HepG2 (cell line): ENCODE measurements around the gene LYRM1. TPM values are rescaled to one million over a fixed set of nuclear protein-coding genes. Genes with fewer than 3 reads are reported as not detected.

Source experiments
- ATAC-seq: fragments of 200-7000 bp; cut with Tn5 transposase; 3 replicates; pipeline ENCODE4 v1.9.1; 2020; ENCODE audit warnings: mild to moderate bottlenecking, moderate library complexity
- BruUV-seq: library from RNA; stranded (reverse); fragments of 400-500 nt; replicated peaks from 2 replicates; lab custom pipeline; 2021; lab: Mats Ljungman, UMichigan
- CTCF ChIA-PET: fragments of 300-600 bp; formaldehyde crosslinking; extraction: SDS; loops from one replicate; lab custom pipeline; 2021; ENCODE audit warnings: low total read pairs, inconsistent platforms, low intra/inter-chr PET ratio; lab: Yijun Ruan, JAX
- POLR2A ChIA-PET: fragments of 350-600 bp; sonication (Branson Sonifier 250); formaldehyde crosslinking; loops from one replicate; lab custom pipeline; 2020; ENCODE audit warnings: antibody characterized with exemption, inconsistent platforms; lab: Yijun Ruan, JAX
- DNase-seq: peaks from one replicate; pipeline ENCODE4 v3.0.0-alpha.2; 2015; ENCODE audit warnings: low spot score
- FAIRE-seq: peaks from 3 replicates; lab custom pipeline; 2011; peaks lifted over from hg19 to GRCh38; lab: Jason Lieb, UNC
- H2AFZ ChIP-seq: one replicate; pipeline ENCODE4 v1.6.1; 2011; ENCODE audit warnings: low read length, inconsistent platforms
- H3K27ac ChIP-seq: fragments of 300-600 bp; 3 replicates; pipeline ENCODE4 v1.8.0; 2011; ENCODE audit warnings: mixed run types, mild to moderate bottlenecking, mixed read lengths, low read length, inconsistent platforms; ENCODE audit not compliant: insufficient read depth; ENCODE audit errors: extremely low read length
- H3K27me3 ChIP-seq, 2 experiments: fragments of 200-600 bp in 1 of 2; 2 replicates in 1 of 2; 3 replicates in 1 of 2; pipeline versions ENCODE4 v1.6.0 to v1.8.0; 2011; ENCODE audit warnings: low read length in 2 of 2, mild to moderate bottlenecking in 2 of 2, moderate library complexity in 2 of 2, inconsistent platforms in 1 of 2; ENCODE audit not compliant: insufficient read depth in 2 of 2, control insufficient read depth in 1 of 2
- H3K36me3 ChIP-seq, 2 experiments: fragments of 200-600 bp in 1 of 2; replicated peaks in 1 of 2; 2 replicates in 1 of 2; 3 replicates in 1 of 2; pipeline versions ENCODE4 v1.5.1 to v1.8.0; 2011; ENCODE audit warnings: low read length in 2 of 2, inconsistent platforms in 1 of 2; ENCODE audit not compliant: insufficient read depth in 2 of 2, control insufficient read depth in 1 of 2
- H3K4me1 ChIP-seq: 2 replicates; pipeline ENCODE4 v1.5.1; 2012; ENCODE audit warnings: low read length, inconsistent platforms; ENCODE audit not compliant: insufficient read depth
- H3K4me2 ChIP-seq: 2 replicates; pipeline ENCODE4 v1.6.0; 2011; ENCODE audit warnings: low read depth, low read length, inconsistent platforms
- H3K4me3 ChIP-seq, 3 experiments: fragments of 200-600 bp in 1 of 3; sonication (generic), shearing (Covaris generic) in 1 of 3; replicated peaks in 1 of 3; 2 replicates each; pipeline ENCODE4 v1.5.1; 2011 to 2016; ENCODE audit warnings: low read length in 3 of 3, inconsistent platforms in 2 of 3, low read depth in 2 of 3, mild to moderate bottlenecking in 2 of 3, control low read depth in 1 of 3, mixed read lengths in 1 of 3; ENCODE audit not compliant: insufficient read depth in 1 of 3
- H3K79me2 ChIP-seq: one replicate; pipeline ENCODE4 v1.6.1; 2011; ENCODE audit warnings: low read length, inconsistent platforms; ENCODE audit not compliant: insufficient read depth
- H3K9ac ChIP-seq: 2 replicates; pipeline ENCODE4 v1.6.0; 2011; ENCODE audit warnings: mild to moderate bottlenecking, low read depth, low read length, inconsistent platforms; ENCODE audit not compliant: insufficient read depth
- H3K9me3 ChIP-seq: 2 replicates; pipeline ENCODE4 v1.5.1; 2012; ENCODE audit warnings: mild to moderate bottlenecking, low read length
- H4K20me1 ChIP-seq: 2 replicates; pipeline ENCODE4 v1.6.0; 2011; ENCODE audit warnings: inconsistent platforms, mild to moderate bottlenecking, low read length, moderate library complexity; ENCODE audit not compliant: insufficient read depth
- ARNTL ChIP-seq: sonication (generic); formaldehyde crosslinking; IDR thresholded peaks from 2 replicates; pipeline ENCODE4 v1.4.0; 2020; ENCODE audit warnings: mild to moderate bottlenecking, missing genetic modification reagents
- NPAS2 ChIP-seq: sonication (generic); formaldehyde crosslinking; IDR thresholded peaks from 2 replicates; pipeline ENCODE4 v1.8.0; 2022; ENCODE audit warnings: mild to moderate bottlenecking, missing genetic modification reagents, borderline replicate concordance
- PCBP1 ChIP-seq: fragments of 200-400 bp; formaldehyde crosslinking; IDR thresholded peaks from 2 replicates; pipeline ENCODE4 v1.6.1; 2017; ENCODE audit warnings: mild to moderate bottlenecking, low read depth, low read length, borderline replicate concordance
- TCF7L2 ChIP-seq: IDR thresholded peaks from 2 replicates; pipeline ENCODE4 v1.6.1; 2011; ENCODE audit warnings: mild to moderate bottlenecking, low read depth, low read length, moderate library complexity
- UBTF ChIP-seq: sonication (generic); formaldehyde crosslinking; IDR thresholded peaks from 2 replicates; pipeline ENCODE4 v1.4.0; 2020; ENCODE audit warnings: mild to moderate bottlenecking, missing genetic modification reagents
- ZNF20 ChIP-seq: sonication (generic); formaldehyde crosslinking; IDR thresholded peaks from 2 replicates; pipeline ENCODE4 v1.4.0; 2020; ENCODE audit warnings: mild to moderate bottlenecking, moderate library complexity, missing genetic modification reagents
- ZNF276 ChIP-seq: sonication (generic); formaldehyde crosslinking; IDR thresholded peaks from 2 replicates; pipeline ENCODE4 v1.4.0; 2020; ENCODE audit warnings: mild to moderate bottlenecking, low read depth, missing genetic modification reagents
- ZNF687 ChIP-seq: sonication (generic); formaldehyde crosslinking; IDR thresholded peaks from 2 replicates; pipeline ENCODE4 v1.5.1; 2020; ENCODE audit warnings: mild to moderate bottlenecking, missing genetic modification reagents, moderate library complexity
- ZSCAN20 ChIP-seq: sonication (generic); formaldehyde crosslinking; IDR thresholded peaks from 2 replicates; pipeline ENCODE4 v1.4.0; 2020; ENCODE audit warnings: missing genetic modification reagents, mild to moderate bottlenecking, borderline replicate concordance
- WGBS: methylation state at CpG from one replicate; pipeline ENCODE4 v1.1.6; 2017; ENCODE audit warnings: low lambda C conversion rate; 5-methylcytosine and 5-hydroxymethylcytosine counted together
- in situ Hi-C: cut with HindIII; loops from 2 replicates; pipeline ENCODE4 v1.10.0; 2017; ENCODE audit warnings: low pct_unique_long_range_greater_than_20kb; ENCODE audit not compliant: extremely low pct_ligation_motif_present
- intact Hi-C: fragments of 100-400 bp; cut with micrococcal nuclease; formaldehyde crosslinking; loops from one replicate; pipeline ENCODE4 v1.10.0; 2022; ENCODE audit not compliant: unreplicated experiment
- polyA plus RNA-seq, 8 experiments: library from polyadenylated mRNA; depleted of rRNA in 3 of 8; stranded (reverse) in 7 of 8; unstranded in 1 of 8; fragments of >200 nt; fragmentation: Illumina TruSeq in 4 of 8; extraction: Trizol in 4 of 8; gene quantifications; 2 replicates each; pipeline versions ENCODE4 v1.2.1 to v1.2.3, GENCODE V29; 2011 to 2016; ENCODE audit warnings: low read depth in 4 of 8, missing spikeins in 1 of 8, mixed read lengths in 1 of 8; ENCODE audit not compliant: insufficient read depth in 1 of 8
- total RNA-seq, 5 experiments: library from RNA; depleted of rRNA; stranded (reverse); fragments of >200 nt; fragmentation: Illumina TruSeq; extraction: Trizol; gene quantifications; 2 replicates each; pipeline ENCODE4 v1.2.3, GENCODE V29; 2016; ENCODE audit warnings: low read depth in 1 of 5

LYRM1 gene
- total and polyA plus RNA-seq, 2 of the 13 experiments (the other 11 are each of a cell fraction or from before 2014, with no cell fraction given), result 59.2 to 82.6 TPM

GRCh38 chr16:20920091-20920490 is 19.5 kb downstream of the LYRM1 start (continued):
- no peak for TF ChIP-seq ZNF687
- no peak for TF ChIP-seq TCF7L2
- TF ChIP-seq NPAS2 (CRISPR knock-in tag), result no peak
- no peak for TF ChIP-seq PCBP1

- FAIRE-seq (no peak), DNase-seq (no peak), ATAC-seq (no peak)
- in situ Hi-C loops (no loop called here), intact Hi-C loops (no loop called here)
- Histone ChIP-seq H4K20me1 (no peaks in the 10 kb centered on the region), H2AFZ (no peak overlapping the region), H3K27ac (no peak overlapping the region), H3K9me3 (no peaks in the 10 kb centered on the region), H3K79me2 (no peaks in the 10 kb centered on the region), H3K9ac (no peak overlapping the region), H3K4me3 (no peak overlapping the region), H3K4me1 (peaks cover 23% of the 10 kb centered on the region), H3K4me2 (no peak overlapping the region), H3K36me3 (peaks cover 16 to 32% of the 10 kb centered on the region in 2 experiments), H3K27me3 (no peaks in the 10 kb centered on the region)
- ChIA-PET POLR2A (interaction anchor here (1.2 kb wide), 1 partner anchor 20 kb away, joined by 4 read pairs; the partner anchor contains the start of genes DCUN1D3 and LYRM1), CTCF (no interaction called here)
- BruUV-seq, result no TSS peak
- TF ChIP-seq UBTF (CRISPR knock-in tag) (no peak), ARNTL (CRISPR knock-in tag) (no peak), ZNF20 (CRISPR knock-in tag) (no peak), ZNF276 (CRISPR knock-in tag) (no peak), ZSCAN20 (CRISPR knock-in tag) (no peak)
- WGBS, result 98% methylated on average over 2 of the region's 2 CpGs
These were observed 20.2 kb downstream of the LYRM1 start for GRCh38 chr16:20920799-20921198.
